ENCODE results near the gene DENND4C.
"Not testable (repeated sequence)": the region's sequence is repeated elsewhere in the genome, so short reads cannot be mapped to it uniquely, and the experiment has no call there.

GRCh38 chr9:19193358-19193973, 37.0 kb upstream of the DENND4C start:
- TF ChIP-seq, protein P1, sequence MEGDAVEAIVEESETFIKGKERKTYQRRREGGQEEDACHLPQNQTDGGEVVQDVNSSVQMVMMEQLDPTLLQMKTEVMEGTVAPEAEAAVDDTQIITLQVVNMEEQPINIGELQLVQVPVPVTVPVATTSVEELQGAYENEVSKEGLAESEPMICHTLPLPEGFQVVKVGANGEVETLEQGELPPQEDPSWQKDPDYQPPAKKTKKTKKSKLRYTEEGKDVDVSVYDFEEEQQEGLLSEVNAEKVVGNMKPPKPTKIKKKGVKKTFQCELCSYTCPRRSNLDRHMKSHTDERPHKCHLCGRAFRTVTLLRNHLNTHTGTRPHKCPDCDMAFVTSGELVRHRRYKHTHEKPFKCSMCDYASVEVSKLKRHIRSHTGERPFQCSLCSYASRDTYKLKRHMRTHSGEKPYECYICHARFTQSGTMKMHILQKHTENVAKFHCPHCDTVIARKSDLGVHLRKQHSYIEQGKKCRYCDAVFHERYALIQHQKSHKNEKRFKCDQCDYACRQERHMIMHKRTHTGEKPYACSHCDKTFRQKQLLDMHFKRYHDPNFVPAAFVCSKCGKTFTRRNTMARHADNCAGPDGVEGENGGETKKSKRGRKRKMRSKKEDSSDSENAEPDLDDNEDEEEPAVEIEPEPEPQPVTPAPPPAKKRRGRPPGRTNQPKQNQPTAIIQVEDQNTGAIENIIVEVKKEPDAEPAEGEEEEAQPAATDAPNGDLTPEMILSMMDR (tag by site-specific recombination; IDR thresholded peaks at IDR 0.05): not testable (repeated sequence)
- not testable (repeated sequence) for TF ChIP-seq YY1 (tag by site-specific recombination; IDR thresholded peaks at IDR 0.05); ZNF704 (tag by site-specific recombination; IDR thresholded peaks at IDR 0.05); SALL2 (tag by site-specific recombination; IDR thresholded peaks at IDR 0.05; ENCODE audit: borderline replicate concordance); ZSCAN5A (tag by site-specific recombination; IDR thresholded peaks at IDR 0.05); ZEB2 (tag by site-specific recombination; IDR thresholded peaks at IDR 0.05); ZNF596 (tag by site-specific recombination; IDR thresholded peaks at IDR 0.05); ZNF692 (tag by site-specific recombination; IDR thresholded peaks at IDR 0.05)
- TF ChIP-seq, protein P2, sequence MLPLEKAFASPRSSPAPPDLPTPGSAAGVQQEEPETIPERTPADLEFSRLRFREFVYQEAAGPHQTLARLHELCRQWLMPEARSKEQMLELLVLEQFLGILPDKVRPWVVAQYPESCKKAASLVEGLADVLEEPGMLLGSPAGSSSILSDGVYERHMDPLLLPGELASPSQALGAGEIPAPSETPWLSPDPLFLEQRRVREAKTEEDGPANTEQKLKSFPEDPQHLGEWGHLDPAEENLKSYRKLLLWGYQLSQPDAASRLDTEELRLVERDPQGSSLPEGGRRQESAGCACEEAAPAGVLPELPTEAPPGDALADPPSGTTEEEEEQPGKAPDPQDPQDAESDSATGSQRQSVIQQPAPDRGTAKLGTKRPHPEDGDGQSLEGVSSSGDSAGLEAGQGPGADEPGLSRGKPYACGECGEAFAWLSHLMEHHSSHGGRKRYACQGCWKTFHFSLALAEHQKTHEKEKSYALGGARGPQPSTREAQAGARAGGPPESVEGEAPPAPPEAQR (tag by site-specific recombination; IDR thresholded peaks at IDR 0.05): not testable (repeated sequence)
